G401.6 (cell line): Measurements from ENCODE around the gene CST9.
"Not testable (repeated sequence)": the region's sequence is repeated elsewhere in the genome, so short reads cannot be mapped to it uniquely, and the experiment has no call there.

Experiments used
- FAIRE-seq: peaks from 2 replicates; lab custom pipeline; 2012; peaks lifted over from hg19 to GRCh38; lab: Jason Lieb, UNC

CST9 gene

GRCh38 chr20:23637282-23638221 lies 31.8 kb upstream of the CST9 start, which contains the start of gene CST3:
CST3 (minus strand) TSS chr20:23637955; CDS start chr20:23637862, 93 bp downstream.
- FAIRE-seq, result no peak

- no peak for FAIRE-seq
Observed at GRCh38 chr20:23636908-23637281, 31.2 kb upstream of the CST9 start.

GRCh38 chr20:23636182-23636907 lies 30.6 kb upstream of the CST9 start:
- FAIRE-seq, result no peak

GRCh38 chr20:23635768-23636090 lies 30.0 kb upstream of the CST9 start:
- FAIRE-seq, result not testable (repeated sequence)

- no peak for FAIRE-seq
Observed at GRCh38 chr20:23634985-23635767, 29.5 kb upstream of the CST9 start.

GRCh38 chr20:23634044-23634801 lies 28.5 kb upstream of the CST9 start:
- FAIRE-seq, result no peak

GRCh38 chr20:23632711-23633573 lies 27.2 kb upstream of the CST9 start:
- FAIRE-seq, result no peak

GRCh38 chr20:23631981-23632710 lies 26.4 kb upstream of the CST9 start:
- FAIRE-seq, result no peak

GRCh38 chr20:23631226-23631822 lies 25.6 kb upstream of the CST9 start:
- FAIRE-seq, result no peak

- FAIRE-seq, result no peak
Observed at GRCh38 chr20:23630392-23630849, 24.7 kb upstream of the CST9 start.

- FAIRE-seq, result no peak
Observed at GRCh38 chr20:23629542-23630391, 24.1 kb upstream of the CST9 start.

- no peak for FAIRE-seq
Observed at GRCh38 chr20:23629017-23629541, 23.4 kb upstream of the CST9 start.

- no peak for FAIRE-seq
Observed at GRCh38 chr20:23628402-23629016, 22.8 kb upstream of the CST9 start.

- FAIRE-seq, result no peak
Observed at GRCh38 chr20:23627501-23627900, 21.8 kb upstream of the CST9 start.

- FAIRE-seq, result no peak
Observed at GRCh38 chr20:23626040-23626620, 20.4 kb upstream of the CST9 start.

GRCh38 chr20:23625236-23625964 lies 19.7 kb upstream of the CST9 start:
- FAIRE-seq, result no peak

- no peak for FAIRE-seq
Observed at GRCh38 chr20:23624324-23624691, 18.6 kb upstream of the CST9 start.
